K562 (cell line): ENCODE measurements around the gene GGA2. TPM values are rescaled to one million over a fixed set of nuclear protein-coding genes. Genes with fewer than 3 reads are reported as not detected.
A peak's percentile ranks its signal among the peaks of the same experiment; 100 is the strongest.

ENCODE experiments used
- ATAC-seq: fragments of 200-7000 bp; cut with Tn5 transposase; 3 replicates; pipeline ENCODE4 v1.9.1; 2020; ENCODE audit warnings: moderate library complexity
- BruUV-seq: library from RNA; stranded (reverse); fragments of 400-500 nt; replicated peaks from 2 replicates; lab custom pipeline; 2021; lab: Mats Ljungman, UMichigan
- CTCF ChIA-PET: fragments of 300-600 bp; formaldehyde crosslinking; extraction: SDS; loops from one replicate; lab custom pipeline; 2021; ENCODE audit warnings: low intra/inter-chr PET ratio; lab: Yijun Ruan, JAX
- POLR2A ChIA-PET: fragments of 300-600, 350-650 bp; sonication (Branson Sonifier 250); formaldehyde crosslinking; extraction: SDS; loops from one replicate; lab custom pipeline; 2021; ENCODE audit warnings: antibody characterized with exemption, inconsistent platforms; lab: Yijun Ruan, JAX
- DNase-seq, 4 experiments: peaks; one replicate each; pipeline versions ENCODE4 v3.0.0 to v3.0.0-alpha.2; 2011 to 2018; ENCODE audit warnings: low spot score in 3 of 4, mixed read lengths in 3 of 4; ENCODE audit errors: extremely low read depth in 1 of 4
- FAIRE-seq: peaks from 2 replicates; lab custom pipeline; 2011; peaks lifted over from hg19 to GRCh38; lab: Jason Lieb, UNC
- H2AFZ ChIP-seq: 2 replicates; pipeline ENCODE4 v1.6.0; 2011; ENCODE audit warnings: low read depth, low read length, control low read depth, inconsistent platforms
- H3K27ac ChIP-seq: fragments of 200-600 bp; 3 replicates; pipeline ENCODE4 v1.8.0; 2011; ENCODE audit warnings: low read depth, mild to moderate bottlenecking, control low read depth, inconsistent platforms, low read length, moderate library complexity, mixed read lengths; ENCODE audit errors: extremely low read depth
- H3K27me3 ChIP-seq, 2 experiments: fragments of 300-600 bp in 1 of 2; 2 replicates in 1 of 2; 3 replicates in 1 of 2; pipeline versions ENCODE4 v1.6.0 to v1.8.0; 2011; ENCODE audit warnings: inconsistent platforms in 2 of 2, low read length in 2 of 2, mild to moderate bottlenecking in 1 of 2, mixed read lengths in 1 of 2, moderate library complexity in 1 of 2; ENCODE audit not compliant: control insufficient read depth in 2 of 2, insufficient read depth in 2 of 2
- H3K36me3 ChIP-seq: fragments of 300-600 bp; 3 replicates; pipeline ENCODE4 v1.8.0; 2011; ENCODE audit warnings: mild to moderate bottlenecking, low read length, inconsistent platforms; ENCODE audit not compliant: control insufficient read depth, insufficient read depth
- H3K4me1 ChIP-seq, 2 experiments: fragments of 200-600 bp in 1 of 2; replicated peaks in 1 of 2; 2 replicates in 1 of 2; 3 replicates in 1 of 2; pipeline versions ENCODE4 v1.5.1 to v1.8.0; 2011; ENCODE audit warnings: inconsistent platforms in 2 of 2, low read length in 2 of 2, mild to moderate bottlenecking in 1 of 2, mixed read lengths in 1 of 2, moderate library complexity in 1 of 2; ENCODE audit not compliant: control insufficient read depth in 2 of 2, insufficient read depth in 2 of 2
- H3K4me2 ChIP-seq: 2 replicates; pipeline ENCODE4 v1.6.1; 2011; ENCODE audit warnings: low read length, control low read depth, inconsistent platforms, mixed read lengths; ENCODE audit not compliant: insufficient read depth
- H3K4me3 ChIP-seq: fragments of 200-600 bp; sonication (generic), shearing (Covaris generic); 2 replicates; pipeline ENCODE4 v1.5.1; 2016; ENCODE audit warnings: control low read depth, inconsistent platforms
- H3K79me2 ChIP-seq: fragments of 200-600 bp; 3 replicates; pipeline ENCODE4 v1.8.0; 2011; ENCODE audit warnings: low read length, inconsistent platforms; ENCODE audit not compliant: control insufficient read depth, insufficient read depth
- H3K9ac ChIP-seq, 2 experiments: 2 replicates each; pipeline versions ENCODE4 v1.6.0 to v1.6.1; 2011; ENCODE audit warnings: low read depth in 2 of 2, low read length in 2 of 2, control low read depth in 1 of 2, inconsistent platforms in 1 of 2, mild to moderate bottlenecking in 1 of 2, mixed read lengths in 1 of 2; ENCODE audit not compliant: insufficient read depth in 1 of 2
- H3K9me1 ChIP-seq: one replicate; pipeline ENCODE4 v1.6.0; 2011; ENCODE audit warnings: inconsistent platforms, mild to moderate bottlenecking, low read length, moderate library complexity; ENCODE audit not compliant: control insufficient read depth, insufficient read depth
- H3K9me3 ChIP-seq: replicated peaks from 2 replicates; pipeline ENCODE4 v1.5.1; 2011; ENCODE audit warnings: low read depth, low read length, inconsistent platforms; ENCODE audit not compliant: control insufficient read depth, insufficient read depth
- H4K20me1 ChIP-seq: replicated peaks from 2 replicates; pipeline ENCODE4 v1.6.1; 2011; ENCODE audit warnings: low read length, inconsistent platforms, mixed read lengths; ENCODE audit not compliant: control insufficient read depth, insufficient read depth
- CHD7 ChIP-seq: fragments of 200-600 bp; sonication (generic); IDR thresholded peaks from one replicate; pipeline ENCODE4 v1.6.1; 2012; ENCODE audit warnings: mild to moderate bottlenecking, low read depth, low read length, inconsistent platforms
- NFIC ChIP-seq: fragments of 450-650 bp; IDR thresholded peaks from 2 replicates; pipeline ENCODE4 v1.6.1; 2017; ENCODE audit warnings: mild to moderate bottlenecking, inconsistent platforms
- NFIX ChIP-seq: fragments of 250-450 bp; sonication (Bioruptor Pico); IDR thresholded peaks from 2 replicates; pipeline ENCODE4 v1.4.0; 2020; ENCODE audit warnings: low read depth, mild to moderate bottlenecking, moderate library complexity
- PRDM10 ChIP-seq: fragments of 450-650 bp; IDR thresholded peaks from 2 replicates; pipeline ENCODE4 v1.6.1; 2018; ENCODE audit not compliant: partially characterized antibody
- RAD21 ChIP-seq, 2 experiments: fragments of 250-450 bp in 1 of 2; fragments of 450-650 bp in 1 of 2; sonication (Bioruptor Pico) in 1 of 2; formaldehyde crosslinking in 1 of 2; IDR thresholded peaks in 1 of 2; conservative IDR thresholded peaks in 1 of 2; 2 replicates each; pipeline versions ENCODE4 v1.4.0 to v1.8.0; 2020 to 2022; ENCODE audit warnings: mild to moderate bottlenecking in 2 of 2, moderate library complexity in 1 of 2
- SMAD1 ChIP-seq: fragments of 150-350 bp; IDR thresholded peaks from 2 replicates; pipeline ENCODE4 v1.6.1; 2014; ENCODE audit warnings: low read length, low read depth; ENCODE audit not compliant: partially characterized antibody
- YBX1 ChIP-seq: fragments of 450-650 bp; IDR thresholded peaks from 2 replicates; pipeline ENCODE4 v1.7.1; 2016; ENCODE audit warnings: mild to moderate bottlenecking
- WGBS: fragments of 100-300 bp; shearing (Covaris generic); methylation state at CpG from one replicate; pipeline ENCODE4 v1.1.6; 2016; ENCODE audit warnings: low coverage, mixed read lengths; ENCODE audit not compliant: insufficient coverage; ENCODE audit errors: missing lambda C conversion rate; 5-methylcytosine and 5-hydroxymethylcytosine counted together
- in situ Hi-C: fragments of 300-500 bp; cut with MboI; formaldehyde crosslinking; loops from 4 replicates; pipeline ENCODE4 v1.15.0; 2018; ENCODE audit warnings: inconsistent platforms, mixed read lengths
- intact Hi-C: fragments of 100-400 bp; cut with micrococcal nuclease; formaldehyde crosslinking; loops from 2 replicates; pipeline ENCODE4 v1.14.2; 2022
- polyA plus RNA-seq, 8 experiments: library from polyadenylated mRNA; depleted of rRNA in 4 of 8; stranded (reverse) in 5 of 8; unstranded in 3 of 8; fragments of >200 nt; fragmentation: Nextera tagmentation in 2 of 8; fragmentation: Illumina TruSeq in 1 of 8; extraction: Ambion mirVana in 2 of 8; extraction: Trizol in 1 of 8; gene quantifications; 2 replicates each; pipeline versions ENCODE4 v1.2.1 to v1.2.3, GENCODE V29; 2011 to 2014; ENCODE audit warnings: inconsistent platforms in 1 of 8, missing spikeins in 1 of 8
- total RNA-seq, 7 experiments: library from RNA; depleted of rRNA in 6 of 7; stranded (reverse); fragments of >200 nt in 6 of 7; fragmentation: Illumina TruSeq in 2 of 7; extraction: Trizol in 2 of 7; gene quantifications; 2 replicates each; pipeline versions ENCODE4 v1.2.1 to v1.2.3, GENCODE V29; 2011 to 2021; ENCODE audit warnings: low replicate concordance in 1 of 7

GGA2 gene
- total and polyA plus RNA-seq, 9 of the 15 experiments (the other 6 are each of a cell fraction or from before 2014, with no cell fraction given): 11.9 to 133 (median 66.3) TPM

GRCh38 chr16:23518435-23518891, 8.2 kb upstream of the GGA2 start:
- H3K4me2 ChIP-seq: no peak overlapping the region
- H3K36me3 ChIP-seq: peaks cover 49% of the 10 kb centered on the region; the same call in 2 of the 3 replicates
- H3K27ac ChIP-seq: no peak overlapping the region
- H4K20me1 ChIP-seq: no peaks in the 10 kb centered on the region
- H3K9me1 ChIP-seq: no peaks in the 10 kb centered on the region
- no peaks in the 10 kb centered on the region for H3K27me3 ChIP-seq
- peaks cover 5 to 8% of the 10 kb centered on the region in 2 experiments; a peak in 3 of 5 replicates for H3K4me1 ChIP-seq
- DNase-seq (peak in 1 of 4 experiments; percentile 51), ATAC-seq (peak; percentile 42), FAIRE-seq (no peak)
- no peak overlapping the region for H3K9ac ChIP-seq
- 28% methylated on average over 3 of the region's 3 CpGs for WGBS
- BruUV-seq: no TSS peak
- no peaks in the 10 kb centered on the region for H3K9me3 ChIP-seq
- H3K79me2 ChIP-seq: no peaks in the 10 kb centered on the region
- no peak overlapping the region for H2AFZ ChIP-seq
- intact Hi-C loops (no loop called here), in situ Hi-C loops (no loop called here)
- CTCF ChIA-PET: no interaction called here
- no peak overlapping the region for H3K4me3 ChIP-seq
- POLR2A ChIA-PET: interaction anchor here (0.6 to 1.0 kb wide), 2 partner anchors 11 to 21 kb away, joined by 3 to 5 read pairs; no protein-coding TSS in a partner anchor
- TF ChIP-seq NFIX (CRISPR knock-in tag): peak; percentile 98
- peak; percentile 100 for TF ChIP-seq NFIC
- TF ChIP-seq RAD21 (CRISPR knock-in tag; conservative IDR thresholded peaks at IDR 0.05 in 1 of 2, IDR thresholded peaks at IDR 0.05 in 1 of 2): peak in 1 of 2 experiments; percentile 30; a peak in 1 of 4 replicates
- TF ChIP-seq PRDM10: peak; percentile 64
- TF ChIP-seq YBX1: no peak
- no peak for TF ChIP-seq CHD7
- TF ChIP-seq SMAD1: peak; percentile 74
